Epithelial cell of proximal tubule (primary cell): ENCODE results near the gene ERCC6. TPM values are rescaled to one million over a fixed set of nuclear protein-coding genes. Genes with fewer than 3 reads are reported as not detected.

Experiments
- DNase-seq: peaks from one replicate; pipeline ENCODE4 v3.0.0-alpha.2; 2011; ENCODE audit warnings: low read depth
- H3K4me3 ChIP-seq: 2 replicates; pipeline ENCODE4 v1.5.1; 2011; ENCODE audit warnings: low read depth, mild to moderate bottlenecking, low read length
- CTCF ChIP-seq: conservative IDR thresholded peaks from 2 replicates; pipeline ENCODE4 v1.5.1; 2012; ENCODE audit warnings: low read depth, mild to moderate bottlenecking, low read length
- total RNA-seq: library from RNA; depleted of rRNA; stranded (reverse); fragments of >200 nt; gene quantifications from 2 replicates; pipeline ENCODE4 v1.2.3, GENCODE V29; 2015

Gene ERCC6
- total RNA-seq, 1 donor from 2014 or later, result 5.6 TPM

- no peak overlapping the region for H3K4me3 ChIP-seq
- DNase-seq, result no peak
- no peak for TF ChIP-seq CTCF
Measured at GRCh38 chr10:49527061-49527460, 11.9 kb downstream of the ERCC6 start.

DNA sequence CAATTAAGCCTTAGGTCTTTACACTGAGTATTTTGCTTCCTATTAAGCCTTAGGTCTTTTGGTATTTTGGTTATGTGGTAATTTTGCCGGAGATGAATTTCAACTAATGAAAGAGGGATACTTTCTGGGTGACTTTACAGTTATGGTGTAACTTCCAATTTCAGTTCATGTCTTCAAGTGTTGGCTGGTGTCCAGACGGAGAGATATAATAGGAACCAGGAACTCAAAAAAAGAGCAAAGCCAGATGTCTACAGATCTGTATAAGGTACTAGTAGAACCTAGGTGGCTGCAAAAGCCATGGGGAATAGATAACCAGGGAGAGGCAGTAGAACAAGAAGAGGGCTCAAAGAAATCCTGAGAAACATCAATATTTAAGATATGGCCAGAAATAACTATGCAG lies 12.3 kb downstream of the ERCC6 start:
- no peak overlapping the region for H3K4me3 ChIP-seq
- TF ChIP-seq CTCF, result no peak
- DNase-seq, result no peak

DNA sequence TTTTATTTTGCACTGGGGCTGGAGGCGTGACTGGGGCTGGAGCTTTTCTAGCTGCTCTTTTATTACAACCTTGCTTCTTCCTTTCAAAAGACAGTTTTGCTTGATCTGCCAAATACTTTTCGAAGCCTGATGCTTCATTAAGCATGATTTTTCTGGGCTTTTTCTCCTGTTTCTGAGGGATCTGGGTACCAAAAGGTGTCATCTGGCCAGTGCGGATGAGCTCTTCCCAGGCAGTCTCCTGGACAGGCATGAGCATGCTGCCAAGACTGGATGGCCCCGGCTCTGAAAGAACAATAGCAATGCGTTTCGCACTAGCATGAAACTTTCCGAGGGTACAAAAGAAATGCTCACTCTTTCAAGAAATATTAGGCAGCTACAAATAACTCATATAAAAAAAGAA lies 14.4 kb downstream of the ERCC6 start:
- no peak for DNase-seq
- TF ChIP-seq CTCF, result no peak
- H3K4me3 ChIP-seq, result no peak overlapping the region

- no peak for TF ChIP-seq CTCF
- no peak for DNase-seq
- H3K4me3 ChIP-seq, result no peak overlapping the region
Measured at GRCh38 chr10:49523301-49523700, 15.6 kb downstream of the ERCC6 start.

- TF ChIP-seq CTCF, result no peak
- H3K4me3 ChIP-seq, result no peak overlapping the region
- DNase-seq, result no peak
Measured at GRCh38 chr10:49521062-49521461, 17.9 kb downstream of the ERCC6 start.

DNA sequence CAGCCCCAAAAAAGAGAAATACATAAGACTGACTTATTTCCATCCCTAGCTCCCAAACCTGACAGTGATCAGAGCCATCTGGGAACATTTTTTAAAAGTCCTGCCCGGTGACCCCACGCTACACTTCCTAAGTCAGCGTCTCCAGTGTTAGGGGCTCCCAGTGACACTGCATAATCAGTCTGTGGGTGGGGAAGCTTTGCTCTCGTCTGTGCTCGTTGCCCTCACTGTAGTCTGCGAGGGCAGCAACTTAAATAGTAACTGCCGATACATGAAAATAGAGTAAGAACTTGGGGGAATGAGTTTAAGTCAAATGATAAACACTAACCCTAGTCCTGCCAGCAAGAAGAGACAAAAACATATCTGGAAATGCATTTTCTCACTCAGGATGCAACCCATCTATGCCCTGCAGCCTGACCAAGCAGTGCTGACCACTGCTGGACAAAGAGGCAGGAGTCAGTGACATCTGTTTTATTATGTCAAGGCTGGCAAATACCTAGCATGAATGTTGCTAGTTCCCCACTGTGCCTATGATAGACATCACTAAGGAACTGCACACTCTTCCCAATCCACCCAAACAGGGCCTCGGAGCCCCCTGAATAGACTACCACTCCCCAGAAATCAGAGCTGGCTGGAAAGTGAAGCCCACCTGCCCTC lies 18.7 kb downstream of the ERCC6 start:
- no peak overlapping the region for H3K4me3 ChIP-seq
- no peak for TF ChIP-seq CTCF
- no peak for DNase-seq

- TF ChIP-seq CTCF, result no peak
- DNase-seq, result no peak
- H3K4me3 ChIP-seq, result no peak overlapping the region
Measured at GRCh38 chr10:49519717-49520116, 19.2 kb downstream of the ERCC6 start.
